HG03354 (cell line): Measurements from ENCODE around the gene MDN1.
"Not testable (repeated sequence)": the region's sequence is repeated elsewhere in the genome, so short reads cannot be mapped to it uniquely, and the experiment has no call there.

Source experiments
- ATAC-seq: cut with Tn5 transposase; IDR thresholded peaks from one replicate; pipeline ENCODE4 v1.9.1; 2021; ENCODE audit warnings: mild to moderate bottlenecking; ENCODE audit not compliant: unreplicated experiment, poor library complexity, severe bottlenecking

The MDN1 gene

GRCh38 chr6:89818977-89819335 lies 638 bp downstream of the MDN1 start:
- ATAC-seq = peak; percentile 32

GRCh38 chr6:89817481-89817880 lies 2.1 kb downstream of the MDN1 start:
- no peak for ATAC-seq

GRCh38 chr6:89813422-89813821 lies 6.2 kb downstream of the MDN1 start:
- ATAC-seq = not testable (repeated sequence)

- ATAC-seq = no peak
Observed at GRCh38 chr6:89807581-89807980, 12.0 kb downstream of the MDN1 start.

- no peak for ATAC-seq
Observed at GRCh38 chr6:89805814-89806371, 13.7 kb downstream of the MDN1 start.

GRCh38 chr6:89803271-89803670 lies 16.3 kb downstream of the MDN1 start:
- ATAC-seq = no peak

- ATAC-seq = no peak
Observed at GRCh38 chr6:89799756-89800155, 19.8 kb downstream of the MDN1 start.

- ATAC-seq = no peak
Observed at GRCh38 chr6:89799096-89799495, 20.5 kb downstream of the MDN1 start.

GRCh38 chr6:89797317-89797716 lies 22.3 kb downstream of the MDN1 start:
- no peak for ATAC-seq

GRCh38 chr6:89794324-89794723 lies 25.3 kb downstream of the MDN1 start:
- ATAC-seq = no peak

- no peak for ATAC-seq
Observed at GRCh38 chr6:89793586-89793985, 26.0 kb downstream of the MDN1 start.

- ATAC-seq = peak; percentile 82
Observed at GRCh38 chr6:89792881-89793280, 26.7 kb downstream of the MDN1 start.

GRCh38 chr6:89790403-89790802 lies 29.2 kb downstream of the MDN1 start:
- no peak for ATAC-seq

GRCh38 chr6:89789980-89790379 lies 29.6 kb downstream of the MDN1 start:
- ATAC-seq = no peak

- no peak for ATAC-seq
Observed at GRCh38 chr6:89787660-89788328, 31.8 kb downstream of the MDN1 start.

- no peak for ATAC-seq
Observed at GRCh38 chr6:89786970-89787369, 32.6 kb downstream of the MDN1 start.

- ATAC-seq = no peak
Observed at GRCh38 chr6:89784838-89785237, 34.8 kb downstream of the MDN1 start.

- not testable (repeated sequence) for ATAC-seq
Observed at GRCh38 chr6:89783293-89783692, 36.3 kb downstream of the MDN1 start.

- ATAC-seq = no peak
Observed at GRCh38 chr6:89782222-89782621, 37.4 kb downstream of the MDN1 start.

GRCh38 chr6:89781070-89782034 lies 38.2 kb downstream of the MDN1 start:
- no peak for ATAC-seq

GRCh38 chr6:89777455-89777854 lies 42.1 kb downstream of the MDN1 start:
- no peak for ATAC-seq
